ENCODE data around the gene TMED1. TPM values are rescaled to one million over a fixed set of nuclear protein-coding genes. Genes with fewer than 3 reads are reported as not detected.

The TMED1 gene, protein sequence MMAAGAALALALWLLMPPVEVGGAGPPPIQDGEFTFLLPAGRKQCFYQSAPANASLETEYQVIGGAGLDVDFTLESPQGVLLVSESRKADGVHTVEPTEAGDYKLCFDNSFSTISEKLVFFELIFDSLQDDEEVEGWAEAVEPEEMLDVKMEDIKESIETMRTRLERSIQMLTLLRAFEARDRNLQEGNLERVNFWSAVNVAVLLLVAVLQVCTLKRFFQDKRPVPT
- 27.1 and 27.6 TPM in 2 replicates for total RNA-seq

GRCh38 chr19:10835754-10836478 is at the start of gene TMED1:
TMED1 (minus strand) TSS chr19:10836212; CDS start chr19:10836191, 21 bp downstream.

DNA sequence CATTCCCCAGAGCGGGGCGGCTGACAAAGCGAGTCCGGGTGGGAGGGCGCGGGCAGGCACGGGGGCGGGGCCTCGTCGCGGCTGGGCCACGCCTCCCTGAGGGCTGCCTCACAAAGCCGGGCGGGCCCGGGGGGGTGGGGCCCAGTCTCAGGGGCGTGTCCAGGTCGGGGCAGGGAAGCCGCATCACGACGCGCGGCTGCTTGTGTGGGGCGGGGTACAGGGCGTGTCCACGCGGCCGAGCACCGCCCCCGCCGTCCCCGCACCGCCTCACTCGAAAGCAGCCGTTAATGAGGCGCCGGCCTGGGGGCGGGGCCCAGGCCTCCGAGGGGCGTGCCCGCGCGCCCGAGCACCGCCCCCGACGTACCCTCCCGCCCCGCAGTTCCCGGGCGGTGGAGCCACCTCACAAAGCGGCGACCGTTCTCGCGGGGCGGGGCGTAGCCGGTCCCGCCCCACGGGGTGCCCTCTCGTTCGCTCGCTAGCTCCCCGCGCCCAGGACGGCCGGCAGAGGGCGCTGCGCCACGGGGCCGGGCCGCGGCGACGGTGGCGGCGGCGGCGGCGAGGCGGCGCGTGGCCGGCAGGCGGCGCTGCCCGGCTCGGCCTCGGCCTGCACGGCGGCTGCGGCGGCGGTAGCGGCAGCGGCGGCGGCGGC is 35.1 kb upstream of the TMED1 start, which contains the start of gene CARM1:
TSS of gene CARM1 (plus strand) at position 599 of the 649 bp plus-strand sequence. CDS start 150 bp downstream, outside the sequence.

DNA sequence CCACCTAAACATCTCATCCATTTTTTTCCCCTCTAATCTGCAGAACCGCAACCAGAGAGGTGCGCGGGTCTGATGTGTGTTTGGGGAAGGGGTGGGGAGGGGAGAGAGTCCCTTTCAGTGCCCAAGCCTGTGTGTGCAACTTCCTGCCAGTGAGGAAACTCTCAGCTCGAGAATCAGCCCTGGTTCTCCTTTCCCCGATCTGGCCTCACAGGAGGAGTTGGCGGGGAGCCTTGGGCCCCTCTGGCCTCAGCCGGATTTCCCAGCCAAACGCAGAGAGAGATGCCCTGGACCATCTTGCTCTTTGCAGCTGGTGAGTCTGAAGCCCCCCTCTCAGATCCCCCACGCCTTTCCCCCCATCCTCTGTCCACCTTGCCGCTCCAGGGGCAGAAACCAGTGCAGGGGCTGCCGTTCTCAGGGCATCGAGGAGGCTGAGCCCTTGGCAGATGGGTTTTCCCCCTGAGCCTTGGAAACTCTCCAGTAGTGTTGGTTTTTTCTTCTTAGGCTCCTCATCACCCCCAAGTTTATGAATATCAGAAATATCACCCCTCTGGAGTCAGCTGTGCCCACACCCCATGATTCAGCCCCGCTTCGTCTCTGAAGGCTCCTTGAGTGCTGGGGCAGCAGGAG is 12.3 kb upstream of the TMED1 start, which contains the start of gene C19orf38:
TSS of gene C19orf38 (plus strand) at position 186 of the 627 bp plus-strand sequence. CDS start at position 280, 94 bp downstream.

Small RNAs within 50 kb of the gene (small RNA-seq; reads per million reads assigned to genes)
- gene MIR199A1 (not detected), gene MIR6793 (not detected)

Other genes starting within 250 kb of the TMED1 start
- not detected in 2 replicates for gene AP1M2, start 248.9 kb downstream of the TMED1 start, total RNA-seq
- gene SLC44A2, start 210.7 kb downstream of the TMED1 start, total RNA-seq: 44.8 and 78.0 TPM in 2 replicates
- gene ILF3, start 181.9 kb downstream of the TMED1 start, total RNA-seq: 194 and 256 TPM in 2 replicates
- 23.7 and 27.9 TPM in 2 replicates for gene QTRT1, start 134.8 kb downstream of the TMED1 start, total RNA-seq
- 121 and 149 TPM in 2 replicates for gene DNM2, start 118.1 kb downstream of the TMED1 start, total RNA-seq
- gene C19orf38, start 12.2 kb upstream of the TMED1 start, total RNA-seq: not detected in 2 replicates
- 39.8 and 51.1 TPM in 2 replicates for gene CARM1, start 35.3 kb upstream of the TMED1 start, total RNA-seq
- 39.1 and 46.0 TPM in 2 replicates for gene YIPF2, start 92.4 kb upstream of the TMED1 start, total RNA-seq
- 21.6 and 22.9 TPM in 2 replicates for gene TIMM29, start 92.6 kb upstream of the TMED1 start, total RNA-seq
- 110 and 118 TPM in 2 replicates for gene SMARCA4, start 124.8 kb upstream of the TMED1 start, total RNA-seq

Measured in thoracic aorta endothelial cell (primary cell).